GM19193 (cell line): ENCODE results near the gene BLTP3A.

Experiments used
- POLR2A ChIP-seq: IDR thresholded peaks from 4 replicates; pipeline ENCODE4 v1.6.1; 2011; ENCODE audit not compliant: insufficient read depth, insufficient read length; ENCODE audit errors: extremely low read depth

Gene BLTP3A

DNA sequence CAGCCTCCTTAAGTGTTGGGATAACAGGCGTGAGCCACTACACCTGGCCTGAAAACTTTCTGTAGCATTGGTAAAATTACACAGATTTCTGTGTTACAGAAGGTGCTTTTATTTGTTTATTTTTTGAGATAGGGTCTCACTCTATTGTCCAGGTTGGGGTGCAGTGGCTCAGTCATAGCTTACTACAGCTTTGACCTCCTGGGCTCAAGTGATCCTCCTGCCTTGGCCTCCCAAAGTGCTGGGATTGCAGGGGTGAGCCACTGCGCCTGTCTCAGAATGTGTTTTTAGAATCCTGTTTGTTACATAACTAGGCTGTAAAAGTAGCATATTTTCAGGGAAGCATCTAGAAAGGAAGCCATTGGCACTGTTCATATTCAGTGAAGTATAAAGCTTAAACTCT is 16.9 kb upstream of the BLTP3A start:
- no peak for TF ChIP-seq POLR2A

- no peak for TF ChIP-seq POLR2A
These were observed 3.8 kb upstream of the BLTP3A start for GRCh38 chr6:34788111-34788510.

GRCh38 chr6:34791164-34791700 is 651 bp upstream of the BLTP3A start:
- no peak for TF ChIP-seq POLR2A

DNA sequence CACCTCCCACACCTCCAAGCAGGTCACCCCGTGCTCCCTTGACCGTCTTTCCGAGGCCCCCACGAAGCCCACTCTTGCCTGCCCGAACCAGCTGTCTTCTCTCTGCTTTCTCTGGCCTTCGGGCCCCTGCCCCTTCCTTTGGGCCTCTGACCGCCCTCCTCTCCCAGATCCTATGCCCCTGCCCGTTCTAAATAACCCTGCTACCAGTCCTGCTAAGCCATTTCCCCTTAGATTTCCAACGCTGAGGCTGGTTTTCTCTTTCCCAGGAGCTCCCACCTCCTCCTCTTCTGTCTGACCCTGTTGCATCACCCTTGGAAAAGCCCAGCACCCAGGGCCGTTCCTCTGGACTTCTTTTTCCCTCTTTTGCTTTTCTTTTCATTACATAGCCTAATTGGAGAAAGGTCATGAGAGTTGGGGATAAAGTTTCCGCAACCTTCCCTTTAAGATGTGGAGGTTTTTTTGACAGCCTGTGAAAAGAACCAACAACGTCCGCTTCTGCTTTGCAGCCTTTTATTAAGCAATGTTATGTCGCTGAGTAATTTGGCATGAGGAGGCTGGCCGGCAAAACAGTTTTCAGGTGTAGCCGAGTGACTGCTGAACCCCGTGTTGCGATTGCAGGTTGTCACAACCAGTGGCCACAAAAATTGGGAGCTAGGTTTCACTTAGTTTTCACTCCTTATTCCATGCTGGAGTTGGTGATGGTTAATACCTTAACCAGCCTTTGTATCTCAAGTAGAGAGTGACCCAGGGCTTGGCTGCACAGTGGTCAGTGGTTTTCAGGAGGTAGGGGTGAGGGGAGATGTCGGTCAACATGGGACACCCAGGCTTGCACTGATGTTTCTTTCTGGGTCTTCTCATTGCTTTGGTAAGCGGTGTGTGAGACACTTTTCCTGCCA is 970 bp downstream of the BLTP3A start:
- no peak for TF ChIP-seq POLR2A

DNA sequence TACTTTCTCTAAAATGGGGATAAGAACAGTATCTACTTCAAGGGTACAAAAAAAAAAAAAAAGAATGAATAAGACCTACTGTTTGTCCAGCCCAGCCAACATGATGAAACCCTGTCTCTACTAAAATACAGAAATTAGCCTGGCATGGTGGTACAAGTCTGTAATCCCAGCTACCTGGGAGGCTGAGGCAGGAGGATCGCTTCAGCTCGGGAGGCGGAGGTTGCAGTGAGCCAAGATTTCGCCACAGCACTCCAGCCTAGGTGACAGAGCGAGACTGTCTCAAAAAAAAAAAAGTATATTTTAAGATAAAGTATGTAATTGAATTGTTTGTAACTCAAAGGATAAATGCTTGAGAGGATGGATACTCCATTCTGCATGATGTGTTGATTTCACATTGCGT is 2.0 kb downstream of the BLTP3A start:
- no peak for TF ChIP-seq POLR2A

DNA sequence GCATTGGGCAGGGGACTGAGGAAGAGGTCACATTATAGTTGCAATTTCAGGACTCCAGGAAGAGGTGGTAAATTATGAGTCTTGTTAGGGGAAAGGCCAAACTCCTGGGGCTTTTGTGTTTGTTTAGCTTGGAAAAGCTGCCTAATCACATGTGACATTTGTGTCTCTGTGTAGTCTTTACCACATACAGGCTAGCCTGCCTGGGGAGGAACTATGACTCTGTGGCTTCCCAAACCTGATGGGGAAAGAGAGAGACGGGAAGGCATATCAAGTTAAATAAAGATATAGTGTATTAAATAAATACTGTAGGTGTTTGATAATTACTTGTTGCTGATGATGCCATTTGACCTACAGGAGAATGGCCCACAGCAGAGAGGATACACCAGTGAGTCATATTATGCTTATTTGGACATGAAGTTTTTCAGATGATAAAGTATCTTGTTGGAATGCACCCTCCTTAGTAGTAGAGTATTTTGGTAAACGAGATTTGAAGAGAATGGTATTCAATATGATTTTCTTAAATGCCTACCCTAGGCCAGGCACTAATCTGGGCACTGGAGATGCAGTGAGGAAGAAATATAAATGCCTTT is 4.0 kb downstream of the BLTP3A start:
- no peak for TF ChIP-seq POLR2A

GRCh38 chr6:34798057-34798456 is 6.2 kb downstream of the BLTP3A start:
- no peak for TF ChIP-seq POLR2A

- no peak for TF ChIP-seq POLR2A
These were observed 7.7 kb downstream of the BLTP3A start for GRCh38 chr6:34799547-34799946.

GRCh38 chr6:34804543-34804942 is 12.7 kb downstream of the BLTP3A start:
- no peak for TF ChIP-seq POLR2A

GRCh38 chr6:34806738-34807453 is 15.0 kb downstream of the BLTP3A start:
- no peak for TF ChIP-seq POLR2A

GRCh38 chr6:34810017-34810882 is 18.4 kb downstream of the BLTP3A start:
- no peak for TF ChIP-seq POLR2A

- no peak for TF ChIP-seq POLR2A
These were observed 19.2 kb downstream of the BLTP3A start for GRCh38 chr6:34810936-34811632.

DNA sequence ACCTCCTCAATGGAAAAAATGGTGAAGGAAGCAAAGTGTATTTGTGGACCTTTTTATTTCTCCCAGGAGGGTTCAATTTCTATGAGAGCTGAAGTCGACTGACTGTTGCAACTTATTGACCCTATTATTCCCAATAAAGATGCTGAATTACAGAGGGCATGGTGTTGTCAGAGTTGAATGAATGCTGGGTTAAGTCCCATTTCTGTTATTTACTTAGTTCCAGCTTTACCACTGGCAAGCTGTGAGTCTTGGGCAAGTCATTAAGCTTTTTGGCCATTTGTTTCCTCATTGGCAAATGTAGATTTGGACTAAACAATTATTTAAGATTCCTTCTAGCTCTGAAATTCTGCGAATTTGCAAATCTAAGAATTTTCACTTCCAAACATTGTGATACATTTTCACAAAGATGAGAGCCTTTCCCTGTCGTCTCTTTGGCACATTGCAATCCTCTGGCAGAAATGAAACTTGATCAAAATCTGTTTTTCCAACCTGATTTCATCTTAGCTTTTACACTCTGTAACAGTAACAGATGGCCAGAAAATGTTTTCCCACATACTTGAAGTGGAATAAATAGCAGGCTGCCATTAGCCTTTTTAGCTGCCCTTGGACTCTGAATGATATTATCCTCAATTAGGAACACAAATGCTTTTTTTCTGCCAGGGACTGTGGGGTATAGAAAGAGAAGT is 21.3 kb downstream of the BLTP3A start:
- TF ChIP-seq POLR2A: no peak
